H9 (cell line): ENCODE results near the gene RPS19. TPM values are rescaled to one million over a fixed set of nuclear protein-coding genes. Genes with fewer than 3 reads are reported as not detected.

Source experiments
- DNase-seq: peaks from one replicate; pipeline ENCODE4 v3.0.0-alpha.2; 2017
- H2AFZ ChIP-seq: one replicate; pipeline ENCODE4 v1.6.1; 2013; ENCODE audit warnings: mild to moderate bottlenecking, low read length, control low read depth, moderate library complexity
- H2AK5ac ChIP-seq: 2 replicates; pipeline ENCODE4 v1.6.1; 2013; ENCODE audit warnings: low read length, control low read depth, mixed read lengths; ENCODE audit not compliant: insufficient read length
- H2BK120ac ChIP-seq: one replicate; pipeline ENCODE4 v1.6.1; 2013; ENCODE audit warnings: low read depth, mild to moderate bottlenecking, low read length, control low read depth, inconsistent platforms; ENCODE audit not compliant: poor library complexity, severe bottlenecking
- H2BK12ac ChIP-seq: 2 replicates; pipeline ENCODE4 v1.6.1; 2013; ENCODE audit warnings: low read length, control low read depth, mixed read lengths, low read depth; ENCODE audit not compliant: insufficient read length
- H2BK15ac ChIP-seq: 2 replicates; pipeline ENCODE4 v1.6.1; 2013; ENCODE audit warnings: low read depth, low read length, control low read depth
- H2BK20ac ChIP-seq: one replicate; pipeline ENCODE4 v1.6.1; 2013; ENCODE audit warnings: low read depth, mild to moderate bottlenecking, low read length, control low read depth, inconsistent platforms; ENCODE audit not compliant: poor library complexity, severe bottlenecking
- H2BK5ac ChIP-seq: 2 replicates; pipeline ENCODE4 v1.6.1; 2013; ENCODE audit warnings: low read length, control low read depth, mixed read lengths; ENCODE audit not compliant: insufficient read length
- H3K14ac ChIP-seq: 2 replicates; pipeline ENCODE4 v1.6.1; 2013; ENCODE audit warnings: low read length, control low read depth; ENCODE audit not compliant: insufficient read depth
- H3K18ac ChIP-seq: 2 replicates; pipeline ENCODE4 v1.6.1; 2013; ENCODE audit warnings: low read depth, mild to moderate bottlenecking, mixed read lengths, low read length, control low read depth; ENCODE audit not compliant: insufficient read length
- H3K23ac ChIP-seq: 2 replicates; pipeline ENCODE4 v1.6.1; 2013; ENCODE audit warnings: low read length, control low read depth, mixed read lengths, low read depth; ENCODE audit not compliant: insufficient read length
- H3K23me2 ChIP-seq: 2 replicates; pipeline ENCODE4 v1.6.1; 2013; ENCODE audit warnings: low read depth, mild to moderate bottlenecking, mixed read lengths, low read length, control low read depth; ENCODE audit not compliant: insufficient read length, poor library complexity, severe bottlenecking
- H3K27ac ChIP-seq: 2 replicates; pipeline ENCODE4 v1.5.1; 2013; ENCODE audit warnings: low read length, control low read depth, mixed read lengths, low read depth; ENCODE audit not compliant: insufficient read length
- H3K27me3 ChIP-seq: 2 replicates; pipeline ENCODE4 v1.6.1; 2013; ENCODE audit warnings: low read length, control low read depth, inconsistent platforms; ENCODE audit not compliant: insufficient read depth
- H3K4ac ChIP-seq: 2 replicates; pipeline ENCODE4 v1.6.1; 2013; ENCODE audit warnings: low read depth, mild to moderate bottlenecking, control low read depth, inconsistent platforms, low read length, moderate library complexity
- H3K4me1 ChIP-seq: 2 replicates; pipeline ENCODE4 v1.6.1; 2013; ENCODE audit warnings: low read length, control low read depth, inconsistent platforms; ENCODE audit not compliant: insufficient read depth
- H3K4me2 ChIP-seq: 2 replicates; pipeline ENCODE4 v1.6.1; 2013; ENCODE audit warnings: low read length, control low read depth, mixed read lengths; ENCODE audit not compliant: insufficient read length, insufficient read depth
- H3K56ac ChIP-seq: 2 replicates; pipeline ENCODE4 v1.6.1; 2013; ENCODE audit warnings: low read depth, mild to moderate bottlenecking, mixed read lengths, low read length, control low read depth; ENCODE audit not compliant: insufficient read length
- H3K79me1 ChIP-seq: 2 replicates; pipeline ENCODE4 v1.6.1; 2013; ENCODE audit warnings: low read depth, mild to moderate bottlenecking, moderate library complexity, low read length, control low read depth, inconsistent platforms; ENCODE audit not compliant: insufficient read depth, poor library complexity, severe bottlenecking
- H3K79me2 ChIP-seq: 2 replicates; pipeline ENCODE4 v1.6.1; 2013; ENCODE audit warnings: low read length, control low read depth, inconsistent platforms; ENCODE audit not compliant: insufficient read depth
- H3K9ac ChIP-seq: 2 replicates; pipeline ENCODE4 v1.6.1; 2013; ENCODE audit warnings: low read length, control low read depth, mixed read lengths; ENCODE audit not compliant: insufficient read length; ENCODE audit errors: extremely low read depth
- H3K9me3 ChIP-seq: one replicate; pipeline ENCODE4 v1.6.1; 2013; ENCODE audit warnings: low read depth, low read length, inconsistent platforms; ENCODE audit not compliant: control insufficient read depth
- H3T11ph ChIP-seq: one replicate; pipeline ENCODE4 v1.6.1; 2013; ENCODE audit warnings: mild to moderate bottlenecking, low read length, control low read depth, inconsistent platforms
- H4K20me1 ChIP-seq: one replicate; pipeline ENCODE4 v1.6.1; 2013; ENCODE audit not compliant: control insufficient read depth, insufficient read length, insufficient read depth
- H4K5ac ChIP-seq: 2 replicates; pipeline ENCODE4 v1.6.1; 2013; ENCODE audit warnings: low read depth, mild to moderate bottlenecking, mixed read lengths, low read length, control low read depth; ENCODE audit not compliant: insufficient read length
- H4K8ac ChIP-seq: replicated peaks from 2 replicates; pipeline ENCODE4 v1.6.1; 2013; ENCODE audit warnings: low read length, control low read depth, mixed read lengths, low read depth; ENCODE audit not compliant: insufficient read length
- H4K91ac ChIP-seq: 2 replicates; pipeline ENCODE4 v1.6.1; 2013; ENCODE audit warnings: low read depth, mild to moderate bottlenecking, moderate library complexity, mixed read lengths, low read length, control low read depth; ENCODE audit not compliant: insufficient read length
- H3K27ac Mint-ChIP-seq, 3 experiments: 2 replicates in 2 of 3; 3 replicates in 1 of 3; pipeline ENCODE4 v1.8.0; 2020 to 2021; ENCODE audit warnings: mixed read lengths in 3 of 3, mild to moderate bottlenecking in 1 of 3, moderate library complexity in 1 of 3
- H3K27me3 Mint-ChIP-seq: 2 replicates; pipeline ENCODE4 v1.8.0; 2021; ENCODE audit warnings: low read depth, mild to moderate bottlenecking, moderate library complexity, mixed read lengths
- H3K36me3 Mint-ChIP-seq, 3 experiments: 2 replicates in 2 of 3; 3 replicates in 1 of 3; pipeline ENCODE4 v1.8.0; 2020 to 2021; ENCODE audit warnings: low read depth in 3 of 3, mixed read lengths in 3 of 3; ENCODE audit not compliant: insufficient read depth in 1 of 3
- H3K4me1 Mint-ChIP-seq, 2 experiments: 2 replicates each; pipeline ENCODE4 v1.8.0; 2020; ENCODE audit warnings: mixed read lengths in 2 of 2
- H3K4me3 Mint-ChIP-seq, 2 experiments: 2 replicates in 1 of 2; 3 replicates in 1 of 2; pipeline ENCODE4 v1.8.0; 2020 to 2021; ENCODE audit warnings: mild to moderate bottlenecking in 2 of 2, mixed read lengths in 2 of 2, moderate library complexity in 1 of 2
- H3K9me3 Mint-ChIP-seq, 2 experiments: 2 replicates in 1 of 2; 3 replicates in 1 of 2; pipeline ENCODE4 v1.8.0; 2020; ENCODE audit warnings: mild to moderate bottlenecking in 2 of 2, mixed read lengths in 2 of 2, moderate library complexity in 1 of 2
- CTCF ChIP-seq: fragments of 200-600 bp; sonication (generic); conservative IDR thresholded peaks from 3 replicates; pipeline ENCODE4 v1.8.0; 2021; ENCODE audit warnings: antibody characterized with exemption, mild to moderate bottlenecking
- WGBS: extraction: QIAGEN DNeasy Blood & Tissue Kit; methylation state at CpG from one replicate; pipeline ENCODE4 v1.1.7; 2013; ENCODE audit warnings: missing lambda C conversion rate, low lambda C conversion rate, mixed read lengths; ENCODE audit not compliant: insufficient read length; ENCODE audit errors: extremely low coverage; 5-methylcytosine and 5-hydroxymethylcytosine counted together
- total RNA-seq: library from RNA; stranded (reverse); gene quantifications from 2 replicates; pipeline ENCODE4 v1.2.1, GENCODE V29; 2021

RPS19 gene
- total RNA-seq, 1 experiment from 2014 or later: 3,024 TPM

DNA sequence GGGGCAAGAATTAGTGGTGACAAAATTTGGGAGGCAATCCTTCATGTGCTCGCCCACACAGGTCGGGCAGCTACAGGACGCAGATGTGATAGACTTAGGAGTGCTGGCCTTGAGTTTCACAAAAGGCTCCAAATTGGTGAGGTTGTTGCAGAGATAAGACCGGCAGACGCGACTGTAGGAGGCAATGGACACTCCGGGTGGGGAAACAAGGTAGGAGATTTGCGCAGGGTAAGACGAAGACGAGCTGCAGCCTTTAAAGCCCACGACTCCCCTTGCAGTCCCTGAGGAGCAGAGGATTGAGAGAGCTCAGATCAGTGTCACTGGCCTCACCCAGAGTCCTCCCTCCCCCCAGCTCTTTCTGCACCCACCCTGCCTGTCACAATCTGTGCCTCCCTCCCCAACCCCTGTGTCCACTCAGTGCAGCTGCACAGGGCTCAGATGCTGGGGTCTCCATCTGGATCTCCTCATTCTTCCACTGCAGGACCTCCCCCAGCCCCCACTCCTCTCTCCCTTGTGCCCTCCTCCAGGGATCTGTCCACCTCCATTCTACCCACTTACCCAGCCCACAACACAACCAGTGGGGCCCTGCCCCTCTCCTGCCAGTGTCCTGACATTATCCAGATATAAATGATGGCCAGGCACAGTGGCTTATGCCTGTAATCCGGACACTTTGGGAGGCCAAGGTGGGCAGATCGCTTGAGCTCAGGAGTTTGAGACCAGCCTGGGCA is 21.9 kb upstream of the RPS19 start:
- Histone ChIP-seq H3K79me1 (no peaks in the 10 kb centered on the region), H3T11ph (no peak overlapping the region), H4K20me1 (no peaks in the 10 kb centered on the region), H3K23ac (no peak overlapping the region), H3K4me2 (no peak overlapping the region), H3K9ac (no peak overlapping the region), H2BK120ac (no peak overlapping the region), H2BK20ac (no peak overlapping the region), H3K23me2 (peaks cover 2% of the 10 kb centered on the region), H4K91ac (no peak overlapping the region), H2BK15ac (no peak overlapping the region), H3K27me3 (no peaks in the 10 kb centered on the region), H3K4ac (no peak overlapping the region), H3K18ac (no peak overlapping the region), H3K9me3 (no peaks in the 10 kb centered on the region), H2BK12ac (no peak overlapping the region), H2AK5ac (no peak overlapping the region), H2AFZ (no peak overlapping the region), H3K14ac (no peak overlapping the region), H3K4me1 (no peaks in the 10 kb centered on the region), H3K27ac (no peak overlapping the region), H2BK5ac (no peak overlapping the region), H3K56ac (no peak overlapping the region), H4K8ac (no peak overlapping the region), H4K5ac (no peak overlapping the region), H3K79me2 (no peaks in the 10 kb centered on the region)
- H3K27me3 Mint-ChIP-seq: peaks cover 16% of the 10 kb centered on the region
- H3K36me3 Mint-ChIP-seq: no peaks in the 10 kb centered on the region
- H3K4me3 Mint-ChIP-seq: no peak overlapping the region
- WGBS: no CpG with 5 or more reads among the region's 13 CpGs
- no peak overlapping the region for H3K27ac Mint-ChIP-seq
- no peak for DNase-seq
- peaks cover 0 to 59% of the 10 kb centered on the region in 2 experiments; a peak in 2 of 5 replicates for H3K9me3 Mint-ChIP-seq
- no peaks in the 10 kb centered on the region for H3K4me1 Mint-ChIP-seq
- no peak for TF ChIP-seq CTCF
